A549 (cell line): ENCODE measurements around the gene MIR17HG.

ENCODE experiments used
- CHD2 ChIP-seq: fragments of 150-350 bp; IDR thresholded peaks from 2 replicates; pipeline ENCODE4 v1.6.1; 2014; ENCODE audit warnings: low read length; ENCODE audit not compliant: partially characterized antibody
- EP300 ChIP-seq, 2 experiments: fragments of >200 bp; sonication (Bioruptor Twin); formaldehyde crosslinking; IDR thresholded peaks; 2 replicates in 1 of 2; 3 replicates in 1 of 2; pipeline ENCODE4 v1.6.1; 2016 to 2017
- GATA3 ChIP-seq: IDR thresholded peaks from 2 replicates; pipeline ENCODE4 v1.6.1; 2012; ENCODE audit warnings: borderline replicate concordance
- HOXA7 ChIP-seq: fragments of 250-450 bp; sonication (Bioruptor Pico); IDR thresholded peaks from 2 replicates; pipeline ENCODE4 v1.5.0; 2020; ENCODE audit warnings: mild to moderate bottlenecking, moderate library complexity
- JUN ChIP-seq, 2 experiments: fragments of >200 bp; sonication (Bioruptor Twin); formaldehyde crosslinking; IDR thresholded peaks; 2 replicates in 1 of 2; 3 replicates in 1 of 2; pipeline ENCODE4 v1.6.1; 2016 to 2017
- POLR2A ChIP-seq: IDR thresholded peaks from 2 replicates; pipeline ENCODE4 v1.6.1; 2012; ENCODE audit warnings: mild to moderate bottlenecking, low read length
- RAD21 ChIP-seq, 2 experiments: fragments of >200 bp in 1 of 2; sonication (Bioruptor Twin) in 1 of 2; formaldehyde crosslinking in 1 of 2; IDR thresholded peaks in 1 of 2; conservative IDR thresholded peaks in 1 of 2; 2 replicates in 1 of 2; 3 replicates in 1 of 2; pipeline ENCODE4 v1.6.1; 2012 to 2018; ENCODE audit warnings: inconsistent platforms in 1 of 2
- RNF2 ChIP-seq: fragments of 200-600 bp; sonication (generic); IDR thresholded peaks from 2 replicates; pipeline ENCODE4 v1.6.1; 2016; ENCODE audit warnings: low read depth, mild to moderate bottlenecking, antibody characterized with exemption, moderate library complexity, borderline replicate concordance
- TF ChIP-seq, protein P1 (sequence below): fragments of >200 bp; sonication (Bioruptor Twin); formaldehyde crosslinking; IDR thresholded peaks from 3 replicates; pipeline ENCODE4 v1.5.1; 2016

DNA sequence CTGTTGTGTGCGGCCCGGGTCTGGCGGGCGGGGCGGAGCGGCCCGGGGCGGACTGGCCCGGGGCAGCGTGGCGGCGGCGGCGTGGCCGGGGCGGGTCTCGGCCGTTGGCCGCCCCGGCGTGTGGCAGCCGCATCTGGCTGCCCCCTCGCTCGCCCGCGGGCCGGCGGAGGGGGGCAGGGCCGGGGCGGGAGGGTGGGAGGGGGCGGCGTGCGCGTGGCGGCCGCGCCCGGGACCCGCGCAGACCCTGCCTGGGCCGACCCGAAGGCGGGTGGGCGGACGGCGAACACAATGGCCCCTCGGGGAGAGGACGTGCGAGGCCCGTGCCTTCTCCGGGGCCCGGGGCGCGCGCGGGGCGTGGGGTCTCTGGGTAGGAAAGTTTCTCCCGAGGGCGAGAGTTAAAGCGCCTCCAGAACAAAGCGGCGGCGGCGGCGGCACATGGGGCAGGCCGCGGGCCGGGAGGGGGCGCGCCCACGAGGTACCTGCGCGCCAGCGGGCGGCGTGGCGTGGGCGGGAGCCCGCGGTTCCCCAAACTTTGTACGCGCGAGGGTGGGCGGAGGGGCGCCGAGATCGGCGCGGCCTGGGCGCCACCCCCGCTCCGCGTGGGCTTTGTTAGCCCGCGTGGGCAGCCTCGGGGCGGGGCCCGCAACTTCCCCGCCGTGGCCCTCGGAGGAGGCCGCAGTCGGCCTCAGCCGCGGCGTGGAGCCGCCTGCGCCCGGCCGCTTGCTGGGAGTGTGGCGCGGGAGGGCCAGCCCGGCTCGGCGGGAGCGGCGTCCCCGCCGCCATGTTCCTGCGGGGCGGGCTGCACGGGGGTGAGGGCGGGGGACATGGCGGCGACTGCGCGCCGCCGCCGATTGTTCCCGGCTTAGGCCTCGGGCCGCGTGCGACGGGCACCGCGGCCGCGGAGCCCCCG is 764 bp downstream of the MIR17HG start:
- TF ChIP-seq CHD2 (no peak), EP300 (IDR thresholded peaks at IDR 0.05) (no peak), RAD21 (conservative IDR thresholded peaks at IDR 0.05 in 1 of 2, IDR thresholded peaks at IDR 0.05 in 1 of 2) (no peak), RNF2 (no peak), POLR2A (peak; percentile 27; the same call in 1 of the 2 replicates), HOXA7 (CRISPR knock-in tag) (no peak), GATA3 (no peak), JUN (IDR thresholded peaks at IDR 0.05) (peak; percentile 52 to 64; a peak in 3 of 5 replicates)
- TF ChIP-seq, protein P1, sequence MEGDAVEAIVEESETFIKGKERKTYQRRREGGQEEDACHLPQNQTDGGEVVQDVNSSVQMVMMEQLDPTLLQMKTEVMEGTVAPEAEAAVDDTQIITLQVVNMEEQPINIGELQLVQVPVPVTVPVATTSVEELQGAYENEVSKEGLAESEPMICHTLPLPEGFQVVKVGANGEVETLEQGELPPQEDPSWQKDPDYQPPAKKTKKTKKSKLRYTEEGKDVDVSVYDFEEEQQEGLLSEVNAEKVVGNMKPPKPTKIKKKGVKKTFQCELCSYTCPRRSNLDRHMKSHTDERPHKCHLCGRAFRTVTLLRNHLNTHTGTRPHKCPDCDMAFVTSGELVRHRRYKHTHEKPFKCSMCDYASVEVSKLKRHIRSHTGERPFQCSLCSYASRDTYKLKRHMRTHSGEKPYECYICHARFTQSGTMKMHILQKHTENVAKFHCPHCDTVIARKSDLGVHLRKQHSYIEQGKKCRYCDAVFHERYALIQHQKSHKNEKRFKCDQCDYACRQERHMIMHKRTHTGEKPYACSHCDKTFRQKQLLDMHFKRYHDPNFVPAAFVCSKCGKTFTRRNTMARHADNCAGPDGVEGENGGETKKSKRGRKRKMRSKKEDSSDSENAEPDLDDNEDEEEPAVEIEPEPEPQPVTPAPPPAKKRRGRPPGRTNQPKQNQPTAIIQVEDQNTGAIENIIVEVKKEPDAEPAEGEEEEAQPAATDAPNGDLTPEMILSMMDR, result no peak
